ENCODE data around the gene PPY.

Gene PPY

DNA sequence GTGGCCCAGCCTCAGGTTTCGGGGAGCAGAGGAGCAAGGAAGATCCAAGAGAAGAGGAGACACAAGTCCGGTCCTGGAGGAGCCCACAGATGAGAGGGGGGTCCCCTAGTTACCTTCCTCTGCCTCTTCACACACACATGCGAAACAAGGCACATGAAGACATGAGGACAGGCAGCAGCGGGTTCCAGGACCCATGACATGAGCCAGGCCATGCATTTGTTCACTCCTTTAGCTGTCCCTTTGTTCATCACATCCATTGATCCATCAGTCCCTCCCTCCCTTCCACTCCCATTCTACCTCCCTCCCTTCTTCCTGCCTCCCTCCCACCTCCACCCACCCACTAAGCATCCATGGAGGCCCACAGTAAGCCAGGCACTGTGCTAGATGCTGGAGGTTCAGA, 9.4 kb downstream of the PPY start:
- TF ChIP-seq FOXP2 (optimal IDR thresholded peaks at IDR 0.05; ENCODE audit: borderline replicate concordance, extremely low read depth, extremely low read length, insufficient read depth) (no peak), POLR2AphosphoS5 (IDR thresholded peaks at IDR 0.05; ENCODE audit: low read depth, low read length) (no peak), TAF1 (IDR thresholded peaks at IDR 0.05; ENCODE audit: borderline replicate concordance, insufficient read depth, low read length) (no peak), SIN3A (IDR thresholded peaks at IDR 0.05; ENCODE audit: borderline replicate concordance, insufficient read depth, low read length) (no peak)
- TF ChIP-seq, protein P1, sequence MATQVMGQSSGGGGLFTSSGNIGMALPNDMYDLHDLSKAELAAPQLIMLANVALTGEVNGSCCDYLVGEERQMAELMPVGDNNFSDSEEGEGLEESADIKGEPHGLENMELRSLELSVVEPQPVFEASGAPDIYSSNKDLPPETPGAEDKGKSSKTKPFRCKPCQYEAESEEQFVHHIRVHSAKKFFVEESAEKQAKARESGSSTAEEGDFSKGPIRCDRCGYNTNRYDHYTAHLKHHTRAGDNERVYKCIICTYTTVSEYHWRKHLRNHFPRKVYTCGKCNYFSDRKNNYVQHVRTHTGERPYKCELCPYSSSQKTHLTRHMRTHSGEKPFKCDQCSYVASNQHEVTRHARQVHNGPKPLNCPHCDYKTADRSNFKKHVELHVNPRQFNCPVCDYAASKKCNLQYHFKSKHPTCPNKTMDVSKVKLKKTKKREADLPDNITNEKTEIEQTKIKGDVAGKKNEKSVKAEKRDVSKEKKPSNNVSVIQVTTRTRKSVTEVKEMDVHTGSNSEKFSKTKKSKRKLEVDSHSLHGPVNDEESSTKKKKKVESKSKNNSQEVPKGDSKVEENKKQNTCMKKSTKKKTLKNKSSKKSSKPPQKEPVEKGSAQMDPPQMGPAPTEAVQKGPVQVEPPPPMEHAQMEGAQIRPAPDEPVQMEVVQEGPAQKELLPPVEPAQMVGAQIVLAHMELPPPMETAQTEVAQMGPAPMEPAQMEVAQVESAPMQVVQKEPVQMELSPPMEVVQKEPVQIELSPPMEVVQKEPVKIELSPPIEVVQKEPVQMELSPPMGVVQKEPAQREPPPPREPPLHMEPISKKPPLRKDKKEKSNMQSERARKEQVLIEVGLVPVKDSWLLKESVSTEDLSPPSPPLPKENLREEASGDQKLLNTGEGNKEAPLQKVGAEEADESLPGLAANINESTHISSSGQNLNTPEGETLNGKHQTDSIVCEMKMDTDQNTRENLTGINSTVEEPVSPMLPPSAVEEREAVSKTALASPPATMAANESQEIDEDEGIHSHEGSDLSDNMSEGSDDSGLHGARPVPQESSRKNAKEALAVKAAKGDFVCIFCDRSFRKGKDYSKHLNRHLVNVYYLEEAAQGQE (IDR thresholded peaks at IDR 0.05; ENCODE audit: insufficient read depth in 1 of 2, low read depth in 2 of 2, low read length in 2 of 2): no peak

DNA sequence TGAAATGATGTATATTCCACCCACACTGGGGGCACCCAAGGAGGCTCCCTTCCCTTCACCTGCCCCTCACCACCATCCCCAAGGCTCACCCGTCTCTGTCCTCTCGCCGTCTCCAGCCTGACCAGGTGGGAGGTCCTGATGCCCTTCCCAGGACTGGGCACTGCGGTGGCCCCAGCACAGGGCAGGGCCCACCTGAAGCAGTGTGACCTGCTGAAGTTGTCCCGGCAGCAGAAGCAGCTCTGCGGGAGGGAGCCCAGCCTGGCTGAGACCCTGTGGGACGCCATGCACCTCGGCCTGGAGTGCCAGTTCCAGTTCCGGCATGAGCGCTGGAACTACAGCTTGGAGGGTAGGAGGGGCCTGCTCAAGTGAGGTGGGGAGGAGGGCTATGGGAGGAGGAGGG, 9.9 kb downstream of the PPY start:
- no peak for TF ChIP-seq FOXP2 (optimal IDR thresholded peaks at IDR 0.05; ENCODE audit: borderline replicate concordance, extremely low read depth, extremely low read length, insufficient read depth)
- TF ChIP-seq POLR2AphosphoS5 (IDR thresholded peaks at IDR 0.05; ENCODE audit: low read depth, low read length): no peak
- TF ChIP-seq, protein P1 (IDR thresholded peaks at IDR 0.05; ENCODE audit: insufficient read depth in 1 of 2, low read depth in 2 of 2, low read length in 2 of 2): no peak
- TF ChIP-seq TAF1 (IDR thresholded peaks at IDR 0.05; ENCODE audit: borderline replicate concordance, insufficient read depth, low read length): no peak

DNA sequence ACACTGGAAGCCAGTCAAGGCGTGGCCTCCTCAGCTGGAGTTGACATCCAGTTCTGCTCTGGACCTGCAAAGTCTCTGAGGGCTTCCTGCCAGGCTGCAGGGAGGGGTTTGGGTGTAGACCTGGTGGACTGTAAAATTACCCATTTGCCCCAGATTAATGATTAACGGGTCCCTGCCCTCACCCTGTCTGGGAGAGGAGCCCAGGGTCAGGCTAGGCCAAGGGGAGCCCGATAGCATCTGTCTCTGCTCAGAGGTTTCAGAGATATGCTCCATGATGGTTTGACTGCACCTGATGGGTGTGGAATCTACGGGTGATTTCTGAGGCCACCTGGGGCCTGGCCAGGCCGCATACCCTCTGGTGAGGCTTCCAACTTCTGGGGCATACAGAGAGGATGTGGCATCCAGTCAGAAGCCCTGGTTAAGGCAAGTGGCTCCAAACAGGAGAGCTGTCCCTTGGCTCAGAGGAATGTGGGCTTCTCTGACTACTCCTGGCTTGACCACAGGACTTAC, 11.2 kb downstream of the PPY start:
- TF ChIP-seq TAF1 (IDR thresholded peaks at IDR 0.05; ENCODE audit: borderline replicate concordance, insufficient read depth, low read length) (no peak), SIN3A (IDR thresholded peaks at IDR 0.05; ENCODE audit: borderline replicate concordance, insufficient read depth, low read length) (no peak), FOXP2 (optimal IDR thresholded peaks at IDR 0.05; ENCODE audit: borderline replicate concordance, extremely low read depth, extremely low read length, insufficient read depth) (no peak), POLR2AphosphoS5 (IDR thresholded peaks at IDR 0.05; ENCODE audit: low read depth, low read length) (no peak)
- TF ChIP-seq, protein P1 (IDR thresholded peaks at IDR 0.05; ENCODE audit: insufficient read depth in 1 of 2, low read depth in 2 of 2, low read length in 2 of 2): no peak

DNA sequence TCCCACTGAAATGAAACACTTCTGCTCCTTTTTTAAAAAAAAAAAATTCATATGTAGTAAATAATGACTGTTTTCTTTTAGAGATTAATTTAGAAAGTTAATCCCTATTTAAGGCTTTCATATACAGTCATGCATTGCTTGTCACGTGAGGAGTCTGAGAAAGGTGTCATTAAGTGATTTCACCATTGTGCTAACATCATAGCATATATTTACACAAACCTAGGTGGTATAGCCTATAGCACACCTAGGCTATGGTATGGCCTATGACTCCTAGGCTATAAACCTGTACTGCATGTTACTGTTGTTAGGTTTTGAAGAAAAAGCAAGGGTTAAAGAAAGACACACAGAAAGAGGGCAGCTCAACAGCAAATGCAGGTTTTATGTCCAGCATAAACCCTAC, 13.7 kb downstream of the PPY start:
- TF ChIP-seq, protein P1 (IDR thresholded peaks at IDR 0.05; ENCODE audit: insufficient read depth in 1 of 2, low read depth in 2 of 2, low read length in 2 of 2): no peak
- TF ChIP-seq FOXP2 (optimal IDR thresholded peaks at IDR 0.05; ENCODE audit: borderline replicate concordance, extremely low read depth, extremely low read length, insufficient read depth) (no peak), SIN3A (IDR thresholded peaks at IDR 0.05; ENCODE audit: borderline replicate concordance, insufficient read depth, low read length) (no peak), TAF1 (IDR thresholded peaks at IDR 0.05; ENCODE audit: borderline replicate concordance, insufficient read depth, low read length) (no peak)
